ENCODE measurements around the gene HACL1. TPM values are rescaled to one million over a fixed set of nuclear protein-coding genes. Genes with fewer than 3 reads are reported as not detected.

HACL1 gene
- 10 to 100 TPM; 22.3 to 23.2 TPM for total RNA-seq

GRCh38 chr3:15601399-15602145, at the start of gene HACL1, which contains the start of gene BTD:
Gene HACL1 (minus strand): TSS chr3:15601569. CDS start chr3:15601463, 106 bp downstream.
Gene BTD (plus strand): TSS chr3:15601745. CDS start chr3:15635440, 33,695 bp downstream.
- intact Hi-C loops (cut with DNase I, micrococcal nuclease) = loop anchor here (1.0 to 5.0 kb wide), 11 partner anchors 173 to 1423 kb away; partner anchors contain the start of genes ANKRD28 (in 1 of the 2), CAPN7 (in 1 of the 2), EAF1 (in 1 of the 2) and LSM3 (in 1 of the 2)
- peak; percentile 94 for ATAC-seq
- POLR2A ChIA-PET = interaction anchor here (0.5 to 1.7 kb wide), 4 partner anchors 12 to 396 kb away, joined by 3 to 5 read pairs (median 4); partner anchors contain the start of gene CAPN7
- CTCF ChIA-PET = interaction anchor here (0.6 to 1.3 kb wide), 4 partner anchors 21 to 1283 kb away, joined by 3 to 5 read pairs (median 3); no protein-coding TSS in a partner anchor
- H3K9me3 Mint-ChIP-seq (ENCODE audit: low read depth) = peaks cover 2% of the 10 kb centered on the region
- H3K36me3 Mint-ChIP-seq (ENCODE audit: low read depth) = peaks cover 34% of the 10 kb centered on the region
- H3K4me3 Mint-ChIP-seq = peak within 1 kb of the TSS; percentile 100
- H3K4me1 Mint-ChIP-seq = peaks cover 41% of the 10 kb centered on the region
- peak within 1 kb of the TSS; percentile 98 for H3K27ac Mint-ChIP-seq
- DNase-seq = peak; percentile 99
- H3K27me3 Mint-ChIP-seq = no peaks in the 10 kb centered on the region

- ATAC-seq = no peak
- H3K27me3 Mint-ChIP-seq = peaks cover 12% of the 10 kb centered on the region
- POLR2A ChIA-PET = no interaction called here
- H3K27ac Mint-ChIP-seq = peak overlapping the region; percentile 57
- peaks cover 5% of the 10 kb centered on the region for H3K9me3 Mint-ChIP-seq (ENCODE audit: low read depth)
- H3K36me3 Mint-ChIP-seq (ENCODE audit: low read depth) = peaks cover 8% of the 10 kb centered on the region
- intact Hi-C loops (cut with DNase I, micrococcal nuclease) = no loop called here
- no peak overlapping the region for H3K4me3 Mint-ChIP-seq
- H3K4me1 Mint-ChIP-seq = peaks cover 41% of the 10 kb centered on the region
- DNase-seq = no peak
- CTCF ChIA-PET = interaction anchor here (1.2 kb wide), 1 partner anchor 164 kb away, joined by 3 read pairs; no protein-coding TSS in a partner anchor
Observed at GRCh38 chr3:15649858-15650257, 48.5 kb upstream of the HACL1 start.

- Mint-ChIP-seq H3K4me1 (peaks cover 41% of the 10 kb centered on the region), H3K27ac (peak overlapping the region; percentile 57), H3K4me3 (no peak overlapping the region), H3K36me3 (ENCODE audit: low read depth) (peaks cover 8% of the 10 kb centered on the region), H3K27me3 (peaks cover 12% of the 10 kb centered on the region), H3K9me3 (ENCODE audit: low read depth) (peaks cover 4% of the 10 kb centered on the region)
- no peak for DNase-seq
- intact Hi-C loops (cut with DNase I, micrococcal nuclease) = no loop called here
- POLR2A ChIA-PET = no interaction called here
- CTCF ChIA-PET = interaction anchor here (1.2 kb wide), 1 partner anchor 165 kb away, joined by 3 read pairs; no protein-coding TSS in a partner anchor
- ATAC-seq = no peak
Observed at GRCh38 chr3:15649341-15649740, 48.0 kb upstream of the HACL1 start.

- H3K36me3 Mint-ChIP-seq (ENCODE audit: low read depth) = peaks cover 10% of the 10 kb centered on the region
- POLR2A ChIA-PET = no interaction called here
- intact Hi-C loops (cut with DNase I, micrococcal nuclease) = no loop called here
Observed at GRCh38 chr3:15647611-15648167, 46.3 kb upstream of the HACL1 start.

GRCh38 chr3:15646851-15647511, 45.6 kb upstream of the HACL1 start:
- H3K4me1 Mint-ChIP-seq = peaks cover 41% of the 10 kb centered on the region
- H3K9me3 Mint-ChIP-seq (ENCODE audit: low read depth) = peaks cover 4% of the 10 kb centered on the region
- ATAC-seq (peak; percentile 66), DNase-seq (no peak)
- H3K27me3 Mint-ChIP-seq = peaks cover 10% of the 10 kb centered on the region
- H3K36me3 Mint-ChIP-seq (ENCODE audit: low read depth) = peaks cover 10% of the 10 kb centered on the region
- ChIA-PET CTCF (interaction anchor here (1.6 kb wide), 1 partner anchor 14 kb away, joined by 3 read pairs; no protein-coding TSS in a partner anchor), POLR2A (no interaction called here)
- intact Hi-C loops (cut with DNase I, micrococcal nuclease) = no loop called here
- H3K27ac Mint-ChIP-seq = peak overlapping the region; percentile 61
- H3K4me3 Mint-ChIP-seq = peak overlapping the region; percentile 20

More at GRCh38 chr3:15647611-15648167, 46.3 kb upstream of the HACL1 start:
- Mint-ChIP-seq H3K4me3 (peak overlapping the region; percentile 20), H3K9me3 (ENCODE audit: low read depth) (peaks cover 4% of the 10 kb centered on the region), H3K27me3 (peaks cover 11% of the 10 kb centered on the region), H3K27ac (peak overlapping the region; percentile 61), H3K4me1 (peaks cover 41% of the 10 kb centered on the region)
- DNase-seq (peak; percentile 77), ATAC-seq (peak; percentile 87)
- CTCF ChIA-PET = interaction anchor here (1.6 kb wide), 1 partner anchor 15 kb away, joined by 3 read pairs; no protein-coding TSS in a partner anchor

- ChIA-PET POLR2A (no interaction called here), CTCF (interaction anchor here (0.6 to 1.6 kb wide), 7 partner anchors 9 to 532 kb away, joined by 3 to 5 read pairs (median 3); no protein-coding TSS in a partner anchor)
- Mint-ChIP-seq H3K4me3 (no peak overlapping the region), H3K27ac (no peak overlapping the region), H3K4me1 (peaks cover 41% of the 10 kb centered on the region), H3K9me3 (ENCODE audit: low read depth) (peaks cover 4% of the 10 kb centered on the region), H3K27me3 (peaks cover 8% of the 10 kb centered on the region), H3K36me3 (ENCODE audit: low read depth) (peaks cover 10% of the 10 kb centered on the region)
- ATAC-seq = no peak
- intact Hi-C loops (cut with DNase I, micrococcal nuclease) = no loop called here
- no peak for DNase-seq
Observed at GRCh38 chr3:15645740-15646501, 44.6 kb upstream of the HACL1 start.

- ChIA-PET POLR2A (no interaction called here), CTCF (interaction anchor here (0.9 to 1.4 kb wide), 4 partner anchors 9 to 38 kb away, joined by 3 to 4 read pairs (median 4); no protein-coding TSS in a partner anchor)
- Mint-ChIP-seq H3K9me3 (ENCODE audit: low read depth) (peaks cover 4% of the 10 kb centered on the region), H3K4me1 (peaks cover 41% of the 10 kb centered on the region), H3K36me3 (ENCODE audit: low read depth) (peaks cover 10% of the 10 kb centered on the region), H3K27ac (no peak overlapping the region), H3K27me3 (peaks cover 6% of the 10 kb centered on the region), H3K4me3 (no peak overlapping the region)
- ATAC-seq (no peak), DNase-seq (no peak)
- intact Hi-C loops (cut with DNase I, micrococcal nuclease) = no loop called here
Observed at GRCh38 chr3:15645246-15645645, 43.9 kb upstream of the HACL1 start.

GRCh38 chr3:15638891-15639262, 37.5 kb upstream of the HACL1 start:
- Mint-ChIP-seq H3K4me3 (no peak overlapping the region), H3K27ac (no peak overlapping the region), H3K27me3 (no peaks in the 10 kb centered on the region), H3K36me3 (ENCODE audit: low read depth) (peaks cover 2% of the 10 kb centered on the region), H3K4me1 (peaks cover 39% of the 10 kb centered on the region), H3K9me3 (ENCODE audit: low read depth) (no peaks in the 10 kb centered on the region)
- intact Hi-C loops (cut with DNase I, micrococcal nuclease) = loop anchor here in 1 of 2 experiments (10.0 kb wide), 2 partner anchors 316 to 536 kb away; partner anchors contain the start of gene GALNT15
- DNase-seq = no peak
- POLR2A ChIA-PET = no interaction called here
- ATAC-seq = no peak
- CTCF ChIA-PET = interaction anchor here (1.0 kb wide), 1 partner anchor 8 kb away, joined by 5 read pairs; no protein-coding TSS in a partner anchor

- DNase-seq (no peak), ATAC-seq (no peak)
- intact Hi-C loops (cut with DNase I, micrococcal nuclease) = loop anchor here in 1 of 2 experiments (10.0 kb wide), 2 partner anchors 316 to 536 kb away; partner anchors contain the start of gene GALNT15
- peaks cover 45% of the 10 kb centered on the region for H3K4me1 Mint-ChIP-seq
- H3K36me3 Mint-ChIP-seq (ENCODE audit: low read depth) = peaks cover 2% of the 10 kb centered on the region
- H3K4me3 Mint-ChIP-seq = no peak overlapping the region
- H3K27ac Mint-ChIP-seq = peak overlapping the region; percentile 78
- POLR2A ChIA-PET = no interaction called here
- CTCF ChIA-PET = interaction anchor here (0.7 kb wide), 1 partner anchor 13 kb away, joined by 3 read pairs; no protein-coding TSS in a partner anchor
- no peaks in the 10 kb centered on the region for H3K27me3 Mint-ChIP-seq
- no peaks in the 10 kb centered on the region for H3K9me3 Mint-ChIP-seq (ENCODE audit: low read depth)
Observed at GRCh38 chr3:15638193-15638890, 37.0 kb upstream of the HACL1 start.
